Sigmoid colon (tissue), 7 donors: ENCODE results near the gene PGBD5. TPM values are rescaled to one million over a fixed set of nuclear protein-coding genes. Genes with fewer than 3 reads are reported as not detected.
A peak's percentile ranks its signal among the peaks of the same experiment; 100 is the strongest.

Experiments
- DNase-seq: peaks from one replicate; pipeline ENCODE4 v3.0.0-alpha.2; 2019
- H3K27ac ChIP-seq, 4 donors: fragments of 200-600 bp; sonication (generic); one replicate each; pipeline ENCODE4 v1.5.1; 2016 to 2019; ENCODE audit warnings: mild to moderate bottlenecking in 1 of 4
- H3K27me3 ChIP-seq, 3 donors: fragments of 200-600 bp; sonication (generic); one replicate each; pipeline ENCODE4 v1.5.1; 2019; ENCODE audit warnings: mild to moderate bottlenecking in 1 of 3
- H3K36me3 ChIP-seq, 4 donors: fragments of 200-600 bp; sonication (generic); one replicate each; pipeline ENCODE4 v1.5.1; 2016 to 2019
- H3K4me1 ChIP-seq, 4 donors: fragments of 200-600 bp; sonication (generic); one replicate each; pipeline ENCODE4 v1.5.1; 2017 to 2019
- H3K4me3 ChIP-seq, 4 donors: fragments of 200-600 bp; sonication (generic); one replicate each; pipeline ENCODE4 v1.5.1; 2017 to 2019; ENCODE audit warnings: mild to moderate bottlenecking in 2 of 4, moderate library complexity in 1 of 4
- H3K9me3 ChIP-seq, 4 donors: fragments of 200-600 bp in 3 of 4; sonication (generic) in 3 of 4; one replicate each; pipeline versions ENCODE4 v1.5.1 to v1.6.1; 2013 to 2019
- EP300 ChIP-seq, 4 donors: sonication (generic); formaldehyde crosslinking; IDR thresholded peaks; one replicate each; pipeline ENCODE4 v1.6.1; 2017; ENCODE audit warnings: antibody characterized with exemption in 4 of 4
- POLR2A ChIP-seq, 2 donors: fragments of 450-650 bp; IDR thresholded peaks; one replicate each; pipeline ENCODE4 v1.6.1; 2016; ENCODE audit warnings: antibody characterized with exemption in 2 of 2, mild to moderate bottlenecking in 2 of 2, moderate library complexity in 2 of 2
- POLR2AphosphoS5 ChIP-seq, 4 donors: sonication (generic); formaldehyde crosslinking; IDR thresholded peaks; one replicate each; pipeline ENCODE4 v1.6.1; 2017; ENCODE audit warnings: antibody characterized with exemption in 4 of 4
- WGBS, 2 donors: extraction: QIAGEN DNeasy Blood & Tissue Kit; methylation state at CpG; one replicate each; pipeline ENCODE4 v1.1.7; 2013; 5-methylcytosine and 5-hydroxymethylcytosine counted together
- intact Hi-C: fragments of 100-400 bp; cut with DNase I; formaldehyde crosslinking; loops from one replicate; pipeline ENCODE4 v1.15.1; 2023
- polyA plus RNA-seq, 3 donors: library from polyadenylated mRNA; stranded (reverse); fragments of 200-250 nt; gene quantifications; one replicate each; pipeline ENCODE4 v1.2.3, GENCODE V29; 2013
- total RNA-seq, 4 donors: library from RNA; depleted of rRNA; stranded (reverse); fragments of >200 nt; gene quantifications; one replicate each; pipeline ENCODE4 v1.1.0, GENCODE V29; 2016
- TF ChIP-seq, protein P1 (sequence below), 4 experiments: fragments of 450-650 bp in 3 of 4; fragments of 200-600 bp in 1 of 4; IDR thresholded peaks; one replicate each; pipeline ENCODE4 v1.5.1; 2016 to 2019; ENCODE audit warnings: antibody characterized with exemption in 4 of 4, mild to moderate bottlenecking in 3 of 4, moderate library complexity in 2 of 4
- donor health status: healthy with polysubstance abuse.
- donor health status: Bipolar disorder and iron deficiency.
- donor health status: healthy.

PGBD5 gene
- total and polyA plus RNA-seq, 7 donors = under 0.01 to 1.9 (median 1.1) TPM

DNA sequence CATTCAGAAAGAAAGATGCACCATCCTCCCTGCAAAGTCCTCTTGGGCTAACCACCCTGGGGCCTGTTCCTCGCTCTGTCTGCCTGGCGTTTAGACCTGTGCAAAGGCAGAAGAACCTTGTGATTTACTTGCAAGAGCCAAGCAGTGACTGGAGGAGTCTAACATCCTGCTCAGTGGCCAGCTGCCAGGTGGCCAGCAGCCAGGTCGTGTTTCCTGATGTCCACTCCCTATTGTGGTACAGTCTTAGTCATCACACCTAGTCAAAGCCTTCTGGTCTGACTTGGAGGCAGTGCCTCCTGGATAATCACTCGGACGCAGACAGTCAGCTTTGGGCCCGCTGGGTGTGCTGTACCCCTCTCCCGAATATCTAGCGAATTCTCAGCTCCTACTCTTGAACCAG, 118.1 kb downstream of the PGBD5 start:
- 44 to 78% methylated on average over 8 of the region's 8 CpGs for WGBS, 2 donors
- intact Hi-C loops = no loop called here
- TF ChIP-seq POLR2AphosphoS5 (IDR thresholded peaks at IDR 0.05) (peak in 2 of 4 donors; percentile 22 to 28), POLR2A (IDR thresholded peaks at IDR 0.05) (no peak)
- DNase-seq = peak; percentile 85
- H3K27me3 ChIP-seq = no peaks in the 10 kb centered on the region
- no peak overlapping the region for H3K27ac ChIP-seq
- no peaks in the 10 kb centered on the region for H3K9me3 ChIP-seq
- H3K4me1 ChIP-seq = peaks cover 0 to 2% (median 0%) of the 10 kb centered on the region in 4 donors
- H3K36me3 ChIP-seq = no peaks in the 10 kb centered on the region
- no peak overlapping the region for H3K4me3 ChIP-seq

DNA sequence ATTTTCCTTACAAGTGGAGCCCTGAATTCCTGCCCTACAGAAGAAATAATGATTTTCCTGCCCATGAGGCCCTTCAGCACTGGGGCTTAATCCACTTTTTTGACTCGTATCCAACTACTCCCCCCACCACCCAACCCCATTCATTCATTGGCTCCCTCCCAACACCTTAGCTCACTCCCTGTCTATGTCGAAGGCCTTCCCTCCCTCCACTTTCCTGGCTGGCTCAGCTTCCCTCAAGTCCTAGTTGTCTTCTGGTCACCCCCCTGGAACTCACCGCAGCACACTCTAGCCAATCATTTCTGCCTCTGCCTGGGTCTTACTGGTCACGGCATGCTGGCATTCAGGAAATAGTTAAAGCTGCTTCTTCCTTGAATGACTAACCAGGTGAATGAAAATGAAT, 118.9 kb downstream of the PGBD5 start:
- H3K27ac ChIP-seq = no peak overlapping the region
- H3K27me3 ChIP-seq = no peaks in the 10 kb centered on the region
- intact Hi-C loops = no loop called here
- no peak overlapping the region for H3K4me3 ChIP-seq
- TF ChIP-seq POLR2A (IDR thresholded peaks at IDR 0.05) (no peak), POLR2AphosphoS5 (IDR thresholded peaks at IDR 0.05) (no peak), EP300 (IDR thresholded peaks at IDR 0.05) (no peak)
- TF ChIP-seq, protein P1, sequence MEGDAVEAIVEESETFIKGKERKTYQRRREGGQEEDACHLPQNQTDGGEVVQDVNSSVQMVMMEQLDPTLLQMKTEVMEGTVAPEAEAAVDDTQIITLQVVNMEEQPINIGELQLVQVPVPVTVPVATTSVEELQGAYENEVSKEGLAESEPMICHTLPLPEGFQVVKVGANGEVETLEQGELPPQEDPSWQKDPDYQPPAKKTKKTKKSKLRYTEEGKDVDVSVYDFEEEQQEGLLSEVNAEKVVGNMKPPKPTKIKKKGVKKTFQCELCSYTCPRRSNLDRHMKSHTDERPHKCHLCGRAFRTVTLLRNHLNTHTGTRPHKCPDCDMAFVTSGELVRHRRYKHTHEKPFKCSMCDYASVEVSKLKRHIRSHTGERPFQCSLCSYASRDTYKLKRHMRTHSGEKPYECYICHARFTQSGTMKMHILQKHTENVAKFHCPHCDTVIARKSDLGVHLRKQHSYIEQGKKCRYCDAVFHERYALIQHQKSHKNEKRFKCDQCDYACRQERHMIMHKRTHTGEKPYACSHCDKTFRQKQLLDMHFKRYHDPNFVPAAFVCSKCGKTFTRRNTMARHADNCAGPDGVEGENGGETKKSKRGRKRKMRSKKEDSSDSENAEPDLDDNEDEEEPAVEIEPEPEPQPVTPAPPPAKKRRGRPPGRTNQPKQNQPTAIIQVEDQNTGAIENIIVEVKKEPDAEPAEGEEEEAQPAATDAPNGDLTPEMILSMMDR (IDR thresholded peaks at IDR 0.05) = no peak
- WGBS, 2 donors = 63 to 64% methylated on average over 4 of the region's 4 CpGs
- no peaks in the 10 kb centered on the region for H3K9me3 ChIP-seq
- no peaks in the 10 kb centered on the region for H3K36me3 ChIP-seq
- peak; percentile 57 for DNase-seq
- peaks cover 0 to 2% (median 0%) of the 10 kb centered on the region in 4 donors for H3K4me1 ChIP-seq

DNA sequence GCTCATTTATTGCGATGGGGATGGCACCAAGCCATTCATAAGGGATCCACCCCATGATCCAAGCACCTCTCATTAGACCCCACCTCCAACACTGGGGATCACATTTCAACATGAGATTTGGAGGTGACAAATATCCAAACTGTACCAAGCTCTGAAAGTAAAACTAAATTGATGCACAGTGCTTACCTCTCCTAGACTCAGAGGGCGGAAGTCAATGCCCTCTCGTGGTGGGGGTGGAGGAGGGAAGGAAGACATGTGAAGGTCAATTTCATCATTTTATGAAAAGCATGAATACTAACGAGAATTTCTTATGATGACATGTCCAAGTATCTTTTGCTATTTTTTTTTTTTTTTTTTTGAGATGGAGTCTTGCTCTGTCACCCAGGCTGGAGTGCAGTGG, 120.0 kb downstream of the PGBD5 start:
- intact Hi-C loops = no loop called here
- TF ChIP-seq POLR2A (IDR thresholded peaks at IDR 0.05) = no peak
- TF ChIP-seq, protein P1 (IDR thresholded peaks at IDR 0.05) = no peak
- TF ChIP-seq EP300 (IDR thresholded peaks at IDR 0.05) = no peak
- TF ChIP-seq POLR2AphosphoS5 (IDR thresholded peaks at IDR 0.05) = no peak

DNA sequence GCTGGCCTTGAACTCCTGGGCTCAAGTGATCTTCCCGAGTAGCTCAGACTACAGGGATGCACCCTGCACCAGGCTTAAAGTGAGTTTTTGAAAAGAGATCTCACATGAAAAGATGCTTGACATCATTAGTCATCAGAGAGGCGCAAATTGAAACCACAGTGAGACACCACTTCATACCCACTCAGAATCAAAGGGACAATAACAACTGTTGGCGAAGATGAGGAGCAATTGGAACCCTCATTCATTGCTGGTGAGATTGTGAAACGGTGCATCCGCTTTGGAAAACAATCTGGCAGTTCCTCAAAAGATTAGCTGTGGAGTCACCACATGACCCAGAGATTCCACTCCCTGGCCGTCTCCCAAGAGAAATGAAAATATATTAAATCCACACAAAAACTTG, 122.3 kb downstream of the PGBD5 start:
- 62 to 65% methylated on average over 6 of the region's 6 CpGs for WGBS, 2 donors
- no peaks in the 10 kb centered on the region for H3K27me3 ChIP-seq
- DNase-seq = no peak
- no peak overlapping the region for H3K4me3 ChIP-seq
- TF ChIP-seq EP300 (IDR thresholded peaks at IDR 0.05) (no peak), POLR2AphosphoS5 (IDR thresholded peaks at IDR 0.05) (peak in 1 of 4 donors; percentile 15)
- no peaks in the 10 kb centered on the region for H3K36me3 ChIP-seq
- intact Hi-C loops = no loop called here
- H3K9me3 ChIP-seq = no peaks in the 10 kb centered on the region
- H3K27ac ChIP-seq = no peak overlapping the region
- H3K4me1 ChIP-seq = no peaks in the 10 kb centered on the region

More for the DNA sequence above, 120.0 kb downstream of the PGBD5 start:
- DNase-seq = peak; percentile 22
- Histone ChIP-seq H3K4me3 (no peak overlapping the region), H3K27ac (no peak overlapping the region), H3K27me3 (no peaks in the 10 kb centered on the region), H3K36me3 (no peaks in the 10 kb centered on the region), H3K9me3 (no peaks in the 10 kb centered on the region), H3K4me1 (peaks cover 0 to 2% (median 0%) of the 10 kb centered on the region in 4 donors)
- WGBS, 2 donors = 82 to 83% methylated on average over 4 of the region's 4 CpGs

DNA sequence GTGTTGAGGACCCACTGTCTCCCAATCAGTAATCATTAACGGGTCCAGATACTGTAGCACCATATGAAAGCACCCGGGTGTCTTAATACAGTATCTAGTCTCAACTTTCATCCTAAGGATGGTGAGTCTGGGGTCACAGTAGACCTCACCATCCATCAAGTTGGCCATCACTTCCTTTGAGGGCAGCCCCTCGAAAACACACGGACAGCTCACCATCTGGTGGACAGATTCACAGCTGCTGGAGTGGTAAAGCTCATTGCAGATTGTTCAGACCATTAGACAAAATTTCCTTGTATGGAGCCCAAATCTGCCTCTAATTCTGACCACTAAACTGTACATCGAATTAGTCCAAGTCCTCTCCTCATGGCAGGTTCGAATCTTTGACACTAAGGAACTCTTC, 123.1 kb downstream of the PGBD5 start:
- no peak for TF ChIP-seq EP300 (IDR thresholded peaks at IDR 0.05)
- Histone ChIP-seq H3K9me3 (no peaks in the 10 kb centered on the region), H3K4me1 (no peaks in the 10 kb centered on the region), H3K27me3 (no peaks in the 10 kb centered on the region), H3K4me3 (no peak overlapping the region), H3K27ac (no peak overlapping the region), H3K36me3 (no peaks in the 10 kb centered on the region)
- WGBS, 2 donors = 88 to 91% methylated on average over 6 of the region's 6 CpGs
- DNase-seq = no peak
- intact Hi-C loops = no loop called here

DNA sequence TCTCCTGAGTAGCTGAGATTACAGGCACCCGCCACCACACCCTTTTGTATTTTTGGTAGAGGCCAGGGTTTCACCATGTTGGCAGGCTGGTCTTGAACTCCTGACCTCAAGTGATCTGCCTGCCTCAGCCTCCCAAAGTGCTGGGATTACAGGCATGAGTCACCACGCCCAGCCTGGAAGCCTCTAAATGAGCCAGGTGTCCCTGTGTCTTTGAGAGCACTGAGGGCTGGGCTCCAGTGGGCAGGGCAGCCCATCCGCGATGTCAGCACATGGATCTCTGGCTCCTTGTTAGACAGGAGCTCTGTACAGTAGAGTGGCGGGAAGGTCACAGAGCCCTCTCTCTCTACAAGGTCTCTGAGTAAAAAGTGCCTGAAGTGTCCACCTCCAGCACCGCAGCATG, 124.3 kb downstream of the PGBD5 start:
- WGBS, 2 donors = 90 to 94% methylated on average over 6 of the region's 6 CpGs
- Histone ChIP-seq H3K4me1 (no peaks in the 10 kb centered on the region), H3K27me3 (no peaks in the 10 kb centered on the region), H3K36me3 (no peaks in the 10 kb centered on the region), H3K9me3 (no peaks in the 10 kb centered on the region), H3K4me3 (no peak overlapping the region), H3K27ac (no peak overlapping the region)
- TF ChIP-seq POLR2AphosphoS5 (IDR thresholded peaks at IDR 0.05) (no peak), POLR2A (IDR thresholded peaks at IDR 0.05) (no peak), EP300 (IDR thresholded peaks at IDR 0.05) (no peak)
- TF ChIP-seq, protein P1 (IDR thresholded peaks at IDR 0.05) = no peak
- DNase-seq = no peak
- intact Hi-C loops = no loop called here
